Esophagus squamous epithelium (tissue), 5 donors: Measurements from ENCODE around the gene DYDC2. TPM values are rescaled to one million over a fixed set of nuclear protein-coding genes. Genes with fewer than 3 reads are reported as not detected.

ENCODE experiments used
- DNase-seq: peaks from one replicate; lab custom pipeline; 2025; lab: John Stamatoyannopoulos, UW
- H3K27ac ChIP-seq, 4 donors: fragments of 200-600 bp; sonication (generic); one replicate each; pipeline ENCODE4 v1.5.1; 2016 to 2019; ENCODE audit warnings: mild to moderate bottlenecking in 1 of 4
- H3K27me3 ChIP-seq, 4 donors: fragments of 200-600 bp; sonication (generic); 1 replicate in 3 of 4; 2 replicates in 1 of 4; pipeline versions ENCODE4 v1.5.1 to v1.6.0; 2017 to 2021; ENCODE audit warnings: antibody characterized with exemption in 1 of 4
- H3K36me3 ChIP-seq, 3 donors: fragments of 200-600 bp; sonication (generic); one replicate each; pipeline ENCODE4 v1.5.1; 2016 to 2019
- H3K4me1 ChIP-seq, 3 donors: fragments of 200-600 bp; sonication (generic); one replicate each; pipeline ENCODE4 v1.5.1; 2017 to 2019
- H3K4me3 ChIP-seq, 4 donors: fragments of 200-600 bp; sonication (generic); 1 replicate in 3 of 4; 2 replicates in 1 of 4; pipeline ENCODE4 v1.5.1; 2016 to 2019; ENCODE audit warnings: mild to moderate bottlenecking in 2 of 4, moderate library complexity in 1 of 4
- H3K9me3 ChIP-seq, 3 donors: fragments of 200-600 bp; sonication (generic); one replicate each; pipeline ENCODE4 v1.5.1; 2016 to 2019
- CTCF ChIP-seq, 6 experiments: fragments of 450-650 bp in 4 of 6; fragments of 200-600 bp in 2 of 6; sonication (generic) in 2 of 6; IDR thresholded peaks; one replicate each; pipeline ENCODE4 v1.5.1; 2016 to 2019; ENCODE audit warnings: antibody characterized with exemption in 6 of 6, mild to moderate bottlenecking in 4 of 6, moderate library complexity in 4 of 6
- POLR2A ChIP-seq, 4 donors: fragments of 450-650 bp; IDR thresholded peaks; one replicate each; pipeline ENCODE4 v1.6.1; 2017; ENCODE audit warnings: antibody characterized with exemption in 4 of 4, mild to moderate bottlenecking in 4 of 4, moderate library complexity in 3 of 4
- WGBS, 2 donors: methylation state at CpG; one replicate each; pipeline ENCODE4 v1.1.5; 2018; 5-methylcytosine and 5-hydroxymethylcytosine counted together
- intact Hi-C: fragments of 100-400 bp; cut with DNase I; formaldehyde crosslinking; loops from one replicate; pipeline ENCODE4 v1.15.0; 2022
- total RNA-seq, 4 donors: library from RNA; depleted of rRNA; stranded (reverse); fragments of >200 nt; gene quantifications; one replicate each; pipeline ENCODE4 v1.1.0, GENCODE V29; 2016
- donor health status: DM: yes; HTN: yes; CAD: no.

The DYDC2 gene
- total RNA-seq, 4 donors from 2014 or later: 0.15 TPM; not detected in 3

- Histone ChIP-seq H3K9me3 (no peaks in the 10 kb centered on the region), H3K4me1 (no peaks in the 10 kb centered on the region), H3K36me3 (no peaks in the 10 kb centered on the region), H3K27me3 (peaks cover 0 to 13% (median 0%) of the 10 kb centered on the region in 4 donors), H3K4me3 (no peak overlapping the region), H3K27ac (no peak overlapping the region)
- intact Hi-C loops: no loop called here
- no peak for TF ChIP-seq CTCF (IDR thresholded peaks at IDR 0.05)
- no peak for TF ChIP-seq POLR2A (IDR thresholded peaks at IDR 0.05)
- no peak for DNase-seq
- 83 to 94% methylated on average over 2 of the region's 2 CpGs for WGBS, 2 donors
Measured at GRCh38 chr10:80319725-80320290, 36.8 kb upstream of the DYDC2 start.

GRCh38 chr10:80320377-80320776, 36.2 kb upstream of the DYDC2 start:
- Histone ChIP-seq H3K9me3 (no peaks in the 10 kb centered on the region), H3K4me1 (no peaks in the 10 kb centered on the region), H3K27me3 (peaks cover 0 to 13% (median 0%) of the 10 kb centered on the region in 4 donors), H3K4me3 (no peak overlapping the region), H3K36me3 (no peaks in the 10 kb centered on the region), H3K27ac (no peak overlapping the region)
- intact Hi-C loops: no loop called here
- TF ChIP-seq POLR2A (IDR thresholded peaks at IDR 0.05) (no peak), CTCF (IDR thresholded peaks at IDR 0.05) (no peak)
- no peak for DNase-seq

GRCh38 chr10:80321183-80321582, 35.4 kb upstream of the DYDC2 start:
- Histone ChIP-seq H3K27me3 (peaks cover 0 to 13% (median 0%) of the 10 kb centered on the region in 4 donors), H3K36me3 (no peaks in the 10 kb centered on the region), H3K27ac (no peak overlapping the region), H3K4me3 (no peak overlapping the region), H3K9me3 (no peaks in the 10 kb centered on the region), H3K4me1 (no peaks in the 10 kb centered on the region)
- no peak for DNase-seq
- WGBS, 2 donors: 82 to 92% methylated on average over 5 of the region's 5 CpGs
- TF ChIP-seq CTCF (IDR thresholded peaks at IDR 0.05) (no peak), POLR2A (IDR thresholded peaks at IDR 0.05) (no peak)
- intact Hi-C loops: no loop called here

- TF ChIP-seq CTCF (IDR thresholded peaks at IDR 0.05) (no peak), POLR2A (IDR thresholded peaks at IDR 0.05) (no peak)
- peaks cover 0 to 13% (median 0%) of the 10 kb centered on the region in 4 donors for H3K27me3 ChIP-seq
- no peaks in the 10 kb centered on the region for H3K36me3 ChIP-seq
- intact Hi-C loops: no loop called here
- H3K27ac ChIP-seq: no peak overlapping the region
- H3K9me3 ChIP-seq: no peaks in the 10 kb centered on the region
- 68 to 79% methylated on average over 2 of the region's 2 CpGs for WGBS, 2 donors
- no peak overlapping the region for H3K4me3 ChIP-seq
- DNase-seq: no peak
- no peaks in the 10 kb centered on the region for H3K4me1 ChIP-seq
Measured at GRCh38 chr10:80322158-80322557, 34.4 kb upstream of the DYDC2 start.

GRCh38 chr10:80322711-80323110, 33.9 kb upstream of the DYDC2 start:
- Histone ChIP-seq H3K4me3 (no peak overlapping the region), H3K27ac (no peak overlapping the region), H3K9me3 (no peaks in the 10 kb centered on the region), H3K36me3 (no peaks in the 10 kb centered on the region), H3K27me3 (peaks cover 0 to 13% (median 0%) of the 10 kb centered on the region in 4 donors), H3K4me1 (no peaks in the 10 kb centered on the region)
- 75% methylated on average over 1 of the region's 1 CpG for WGBS, 2 donors
- intact Hi-C loops: no loop called here
- TF ChIP-seq POLR2A (IDR thresholded peaks at IDR 0.05) (no peak), CTCF (IDR thresholded peaks at IDR 0.05) (no peak)
- no peak for DNase-seq
